GM19099 (cell line): ENCODE measurements around the gene FLT1.

ENCODE experiments used
- POLR2A ChIP-seq: IDR thresholded peaks from 3 replicates; pipeline ENCODE4 v1.6.1; 2011; ENCODE audit warnings: low read depth; ENCODE audit not compliant: insufficient read length; ENCODE audit errors: extremely low read depth

The FLT1 gene

GRCh38 chr13:28251466-28251865 lies 243.5 kb downstream of the FLT1 start:
- no peak for TF ChIP-seq POLR2A

DNA sequence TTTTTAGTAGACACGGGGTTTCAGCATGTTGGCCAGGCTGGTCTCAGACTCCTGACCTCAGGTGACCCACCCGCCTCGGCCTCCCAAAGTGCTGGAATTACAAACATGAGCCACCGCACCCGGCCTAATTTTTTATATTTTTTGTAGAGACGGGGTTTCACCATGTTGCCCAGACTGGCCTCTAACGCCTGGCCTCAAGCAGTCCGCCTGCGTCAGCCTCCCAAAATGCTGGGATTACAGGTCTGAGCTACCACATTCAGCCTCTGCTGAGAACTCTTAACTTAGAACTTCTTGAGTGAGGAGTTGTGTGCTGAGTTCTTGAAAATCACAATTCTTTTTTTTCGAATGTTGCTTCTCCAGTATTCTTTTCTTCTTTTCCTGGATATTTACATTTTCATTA lies 244.4 kb downstream of the FLT1 start:
- no peak for TF ChIP-seq POLR2A
